HepG2 (cell line): ENCODE measurements around the gene BCL2L1. TPM values are rescaled to one million over a fixed set of nuclear protein-coding genes. Genes with fewer than 3 reads are reported as not detected.

Experiments
- BCL6 ChIP-seq: IDR thresholded peaks from 2 replicates; pipeline ENCODE4 v1.6.1; 2016; ENCODE audit warnings: missing genetic modification reagents, missing compliant biosample characterization
- CAMTA2 ChIP-seq: sonication (generic); formaldehyde crosslinking; IDR thresholded peaks from 2 replicates; pipeline ENCODE4 v1.4.0; 2020; ENCODE audit warnings: mild to moderate bottlenecking, missing genetic modification reagents, borderline replicate concordance
- FOXO4 ChIP-seq: sonication (generic); formaldehyde crosslinking; conservative IDR thresholded peaks from 2 replicates; pipeline ENCODE4 v1.8.1; 2023; ENCODE audit warnings: missing genetic modification reagents
- HMGA1 ChIP-seq: sonication (generic); formaldehyde crosslinking; conservative IDR thresholded peaks from 2 replicates; pipeline ENCODE4 v1.4.0; 2020; ENCODE audit warnings: missing genetic modification reagents
- HNRNPLL ChIP-seq: fragments of 200-400 bp; formaldehyde crosslinking; IDR thresholded peaks from 2 replicates; pipeline ENCODE4 v1.6.1; 2017; ENCODE audit warnings: mild to moderate bottlenecking, low read depth, low read length; ENCODE audit not compliant: poor library complexity, severe bottlenecking
- MIXL1 ChIP-seq: IDR thresholded peaks from 2 replicates; pipeline ENCODE4 v1.6.1; 2016
- MXI1 ChIP-seq: IDR thresholded peaks from 3 replicates; pipeline ENCODE4 v1.6.1; 2012; ENCODE audit warnings: low read depth, low read length, inconsistent platforms, borderline replicate concordance
- NCOA5 ChIP-seq: sonication (generic); formaldehyde crosslinking; IDR thresholded peaks from 2 replicates; pipeline ENCODE4 v1.4.0; 2020; ENCODE audit warnings: missing genetic modification reagents
- SMAD1 ChIP-seq: sonication (generic); formaldehyde crosslinking; IDR thresholded peaks from 2 replicates; pipeline ENCODE4 v1.4.0; 2020; ENCODE audit warnings: missing genetic modification reagents, low read depth, mild to moderate bottlenecking, borderline replicate concordance
- TCF7 ChIP-seq: sonication (generic); IDR thresholded peaks from 2 replicates; pipeline ENCODE4 v1.6.1; 2016; ENCODE audit warnings: antibody characterized with exemption, low read depth
- TEF ChIP-seq: sonication (generic); formaldehyde crosslinking; IDR thresholded peaks from 2 replicates; pipeline ENCODE4 v1.5.0; 2020; ENCODE audit warnings: missing genetic modification reagents
- ZBTB37 ChIP-seq: sonication (generic); formaldehyde crosslinking; IDR thresholded peaks from 2 replicates; pipeline ENCODE4 v1.4.0; 2020; ENCODE audit warnings: mild to moderate bottlenecking, missing genetic modification reagents
- ZNF136 ChIP-seq: sonication (generic); formaldehyde crosslinking; IDR thresholded peaks from 2 replicates; pipeline ENCODE4 v1.8.1; 2022; ENCODE audit warnings: low read depth, mild to moderate bottlenecking, moderate library complexity, missing genetic modification reagents
- ZNF318 ChIP-seq: sonication (generic); formaldehyde crosslinking; IDR thresholded peaks from 2 replicates; pipeline ENCODE4 v1.4.0; 2020; ENCODE audit warnings: mild to moderate bottlenecking, missing genetic modification reagents
- ZNF547 ChIP-seq: sonication (generic); formaldehyde crosslinking; IDR thresholded peaks from 2 replicates; pipeline ENCODE4 v1.5.1; 2020; ENCODE audit warnings: mild to moderate bottlenecking, missing genetic modification reagents
- ZNF572 ChIP-seq: sonication (generic); formaldehyde crosslinking; IDR thresholded peaks from 2 replicates; pipeline ENCODE4 v1.5.1; 2020; ENCODE audit warnings: mild to moderate bottlenecking, missing genetic modification reagents
- ZNF660 ChIP-seq: sonication (generic); formaldehyde crosslinking; IDR thresholded peaks from 2 replicates; pipeline ENCODE4 v1.5.1; 2020; ENCODE audit warnings: mild to moderate bottlenecking, low read depth, missing genetic modification reagents, borderline replicate concordance
- polyA plus RNA-seq, 8 experiments: library from polyadenylated mRNA; depleted of rRNA in 3 of 8; stranded (reverse) in 7 of 8; unstranded in 1 of 8; fragments of >200 nt; fragmentation: Illumina TruSeq in 4 of 8; extraction: Trizol in 4 of 8; gene quantifications; 2 replicates each; pipeline versions ENCODE4 v1.2.1 to v1.2.3, GENCODE V29; 2011 to 2016; ENCODE audit warnings: low read depth in 4 of 8, missing spikeins in 1 of 8, mixed read lengths in 1 of 8; ENCODE audit not compliant: insufficient read depth in 1 of 8
- total RNA-seq, 5 experiments: library from RNA; depleted of rRNA; stranded (reverse); fragments of >200 nt; fragmentation: Illumina TruSeq; extraction: Trizol; gene quantifications; 2 replicates each; pipeline ENCODE4 v1.2.3, GENCODE V29; 2016; ENCODE audit warnings: low read depth in 1 of 5

Gene BCL2L1
- total and polyA plus RNA-seq, 2 of the 13 experiments (the other 11 are each of a cell fraction or from before 2014, with no cell fraction given) = 164 to 258 TPM

- TF ChIP-seq ZNF318 = no peak
- TF ChIP-seq TEF = no peak
- 0 out of 2 replicates have a peak, but pooled peaks have one; percentile 34 for TF ChIP-seq ZNF136
- TF ChIP-seq HNRNPLL = no peak
- 0 out of 2 replicates have a peak, but pooled peaks have one; percentile 22 for TF ChIP-seq ZNF547 (CRISPR knock-in tag)
- TF ChIP-seq ZBTB37 (CRISPR knock-in tag) = no peak
- no peak for TF ChIP-seq TCF7
- TF ChIP-seq CAMTA2 (CRISPR knock-in tag) = 0 out of 2 replicates have a peak, but pooled peaks have one; percentile 22
- no peak for TF ChIP-seq NCOA5 (CRISPR knock-in tag)
- no peak for TF ChIP-seq BCL6 (CRISPR knock-in tag)
- no peak for TF ChIP-seq ZNF660 (CRISPR knock-in tag)
- no peak for TF ChIP-seq MIXL1 (CRISPR knock-in tag)
- TF ChIP-seq MXI1 = no peak
- TF ChIP-seq HMGA1 (CRISPR knock-in tag) = no peak
- 0 out of 2 replicates have a peak, but pooled peaks have one; percentile 50 for TF ChIP-seq FOXO4
- 0 out of 2 replicates have a peak, but pooled peaks have one; percentile 31 for TF ChIP-seq ZNF572 (CRISPR knock-in tag)
- TF ChIP-seq SMAD1 (CRISPR knock-in tag) = no peak
These were observed 52.1 kb downstream of the BCL2L1 start (continued) for GRCh38 chr20:31670371-31671228.
